ENCODE results near the gene NCKAP5L. TPM values are rescaled to one million over a fixed set of nuclear protein-coding genes. Genes with fewer than 3 reads are reported as not detected.

Gene NCKAP5L
- total RNA-seq, 2 donors from 2014 or later = 10.1 to 13.2 TPM

DNA sequence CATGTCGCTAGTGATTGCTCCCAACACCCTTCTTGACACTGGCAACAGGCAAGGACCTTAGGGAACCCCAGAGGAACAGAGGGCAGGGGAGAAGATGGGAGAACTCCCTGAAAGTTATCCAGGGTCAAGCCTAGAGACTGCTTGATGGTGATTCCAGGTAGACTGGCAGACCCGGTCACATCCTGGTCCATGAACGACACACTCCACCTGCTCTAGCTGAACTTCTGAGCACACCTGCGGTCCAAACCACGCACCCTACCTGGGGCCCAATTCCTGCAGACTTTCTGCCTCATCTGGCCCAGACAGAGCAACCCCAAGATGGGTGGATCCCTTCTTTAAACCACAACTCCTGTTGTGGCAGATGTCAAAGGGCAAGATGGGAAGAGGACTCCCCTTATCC, 34.2 kb downstream of the NCKAP5L start:
- ATAC-seq (no peak), DNase-seq (no peak)
- H3K4me3 ChIP-seq = no peak overlapping the region
- no peaks in the 10 kb centered on the region for H3K4me1 ChIP-seq
- H3K27me3 ChIP-seq = no peaks in the 10 kb centered on the region
- intact Hi-C loops (cut with DNase I) = no loop called here
- H3K9me3 ChIP-seq = no peaks in the 10 kb centered on the region
- H3K27ac ChIP-seq = no peak overlapping the region
- WGBS, 2 donors = 95 to 100% methylated on average over 4 of the region's 5 CpGs
- TF ChIP-seq, protein P1, sequence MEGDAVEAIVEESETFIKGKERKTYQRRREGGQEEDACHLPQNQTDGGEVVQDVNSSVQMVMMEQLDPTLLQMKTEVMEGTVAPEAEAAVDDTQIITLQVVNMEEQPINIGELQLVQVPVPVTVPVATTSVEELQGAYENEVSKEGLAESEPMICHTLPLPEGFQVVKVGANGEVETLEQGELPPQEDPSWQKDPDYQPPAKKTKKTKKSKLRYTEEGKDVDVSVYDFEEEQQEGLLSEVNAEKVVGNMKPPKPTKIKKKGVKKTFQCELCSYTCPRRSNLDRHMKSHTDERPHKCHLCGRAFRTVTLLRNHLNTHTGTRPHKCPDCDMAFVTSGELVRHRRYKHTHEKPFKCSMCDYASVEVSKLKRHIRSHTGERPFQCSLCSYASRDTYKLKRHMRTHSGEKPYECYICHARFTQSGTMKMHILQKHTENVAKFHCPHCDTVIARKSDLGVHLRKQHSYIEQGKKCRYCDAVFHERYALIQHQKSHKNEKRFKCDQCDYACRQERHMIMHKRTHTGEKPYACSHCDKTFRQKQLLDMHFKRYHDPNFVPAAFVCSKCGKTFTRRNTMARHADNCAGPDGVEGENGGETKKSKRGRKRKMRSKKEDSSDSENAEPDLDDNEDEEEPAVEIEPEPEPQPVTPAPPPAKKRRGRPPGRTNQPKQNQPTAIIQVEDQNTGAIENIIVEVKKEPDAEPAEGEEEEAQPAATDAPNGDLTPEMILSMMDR (IDR thresholded peaks at IDR 0.05) = no peak
- TF ChIP-seq POLR2A (IDR thresholded peaks at IDR 0.05) = no peak
- peaks cover 0 to 10% of the 10 kb centered on the region in 2 donors for H3K36me3 ChIP-seq (replicated peaks in 1 of 2; ENCODE audit: insufficient read depth in 1 of 2, low read depth in 2 of 2)

DNA sequence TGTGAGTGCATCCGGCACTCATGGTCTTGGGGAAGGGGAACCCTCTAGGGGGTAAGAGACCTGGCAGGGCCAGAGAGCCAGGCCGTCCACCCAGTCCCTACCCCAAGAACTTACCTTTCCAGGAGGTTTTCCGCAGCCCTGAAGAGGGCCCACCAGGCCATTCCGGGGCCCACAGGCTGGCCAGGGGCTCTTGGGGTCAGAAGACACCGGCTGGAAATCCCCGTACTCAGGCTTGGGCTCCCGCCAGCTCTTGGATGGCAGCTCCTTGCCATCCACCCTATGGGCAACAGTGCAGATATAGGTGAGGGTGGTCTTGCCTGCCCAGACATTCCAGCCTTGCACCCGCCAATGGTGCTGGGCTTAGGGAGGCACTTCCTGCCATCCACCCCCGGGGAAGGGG, 34.6 kb downstream of the NCKAP5L start:
- Histone ChIP-seq H3K4me1 (no peaks in the 10 kb centered on the region), H3K4me3 (no peak overlapping the region), H3K9me3 (no peaks in the 10 kb centered on the region), H3K27ac (no peak overlapping the region), H3K36me3 (replicated peaks in 1 of 2; ENCODE audit: insufficient read depth in 1 of 2, low read depth in 2 of 2) (peaks cover 0 to 10% of the 10 kb centered on the region in 2 donors), H3K27me3 (no peaks in the 10 kb centered on the region)
- no peak for ATAC-seq
- no peak for DNase-seq
- 89 to 100% methylated on average over 1 to 9 of the region's 9 CpGs for WGBS, 2 donors
- no peak for TF ChIP-seq POLR2A (IDR thresholded peaks at IDR 0.05)
- TF ChIP-seq, protein P1 (IDR thresholded peaks at IDR 0.05) = no peak
- intact Hi-C loops (cut with DNase I) = no loop called here

DNA sequence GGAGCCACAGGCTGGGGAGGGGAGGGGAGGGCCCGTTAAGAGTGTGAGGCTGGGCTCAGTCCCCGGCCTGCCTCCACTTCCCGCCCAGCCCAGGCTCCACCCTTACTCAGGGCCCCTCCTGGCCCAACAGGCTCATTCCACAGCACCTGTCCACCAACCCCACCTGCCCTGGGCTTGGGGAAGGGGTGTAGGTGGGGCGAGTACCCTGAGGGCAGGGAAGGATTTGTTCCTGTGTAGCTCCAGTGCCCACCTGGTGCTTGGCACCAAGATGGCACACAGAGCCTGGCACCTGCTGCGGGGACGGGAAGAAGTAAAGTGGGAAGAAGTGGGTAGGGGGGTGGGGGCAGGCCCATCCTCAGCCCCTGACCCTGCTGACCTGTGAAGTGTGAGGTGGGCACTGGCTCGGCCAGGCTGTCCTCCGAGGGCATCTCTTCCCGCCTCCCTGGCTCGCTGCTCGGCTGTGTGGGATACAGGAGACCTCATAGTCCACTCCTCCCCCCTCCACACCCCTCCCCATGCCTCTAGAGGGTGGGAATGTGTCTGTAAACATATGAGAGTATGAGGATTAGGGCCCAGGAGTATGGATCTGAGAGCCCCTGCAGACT, 35.1 kb downstream of the NCKAP5L start:
- Histone ChIP-seq H3K27me3 (no peaks in the 10 kb centered on the region), H3K36me3 (replicated peaks in 1 of 2; ENCODE audit: insufficient read depth in 1 of 2, low read depth in 2 of 2) (peaks cover 0 to 8% of the 10 kb centered on the region in 2 donors), H3K4me3 (no peak overlapping the region), H3K27ac (no peak overlapping the region), H3K4me1 (no peaks in the 10 kb centered on the region), H3K9me3 (no peaks in the 10 kb centered on the region)
- DNase-seq (no peak), ATAC-seq (no peak)
- 87 to 93% methylated on average over 5 to 11 of the region's 11 CpGs for WGBS, 2 donors
- intact Hi-C loops (cut with DNase I) = no loop called here
- no peak for TF ChIP-seq POLR2A (IDR thresholded peaks at IDR 0.05)
- TF ChIP-seq, protein P1 (IDR thresholded peaks at IDR 0.05) = no peak

DNA sequence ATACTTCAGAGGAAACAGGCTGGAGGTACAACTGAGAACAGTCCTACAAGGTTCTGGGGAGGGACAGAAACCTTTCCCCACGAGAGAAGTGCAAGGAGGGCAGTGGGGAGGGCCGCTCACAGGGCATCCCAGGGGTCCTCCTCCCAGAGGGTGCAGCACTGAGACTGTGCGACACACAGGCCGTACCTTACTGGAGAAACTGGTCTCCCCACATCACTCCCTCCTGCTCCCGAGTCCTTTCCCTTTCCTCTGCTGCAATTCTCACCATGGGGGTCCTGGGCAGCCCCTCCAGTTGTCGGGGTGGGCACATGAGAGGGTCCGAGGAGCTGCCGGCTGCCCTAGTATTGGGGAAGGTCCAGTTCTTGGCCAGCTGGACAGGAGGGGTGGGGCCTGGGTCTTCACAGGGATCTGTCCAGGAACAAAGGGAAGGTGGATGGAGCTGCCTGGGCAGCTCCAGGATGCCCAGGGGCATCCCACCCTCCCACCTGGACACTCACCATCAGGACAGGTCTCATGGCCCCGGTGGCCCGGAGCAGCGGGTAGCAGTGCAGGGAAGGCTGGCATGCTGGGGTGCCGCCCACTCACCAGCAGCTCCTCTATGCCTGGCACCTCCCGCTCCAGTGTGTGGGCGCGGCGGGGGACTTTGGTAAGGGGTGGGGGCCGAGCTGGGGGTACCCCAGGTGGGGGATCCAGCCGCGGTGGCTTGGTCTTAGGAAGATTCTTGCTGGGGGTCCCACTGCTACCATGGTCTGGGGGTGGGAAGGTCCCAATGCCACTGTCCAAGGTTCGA, 35.8 kb downstream of the NCKAP5L start:
- no peak for TF ChIP-seq POLR2A (IDR thresholded peaks at IDR 0.05)
- TF ChIP-seq, protein P1 (IDR thresholded peaks at IDR 0.05) = no peak
- no peak overlapping the region for H3K4me3 ChIP-seq
- DNase-seq (no peak), ATAC-seq (no peak)
- H3K9me3 ChIP-seq = no peaks in the 10 kb centered on the region
- no peaks in the 10 kb centered on the region for H3K4me1 ChIP-seq
- intact Hi-C loops (cut with DNase I) = no loop called here
- H3K36me3 ChIP-seq (replicated peaks in 1 of 2; ENCODE audit: insufficient read depth in 1 of 2, low read depth in 2 of 2) = peaks cover 0 to 3% of the 10 kb centered on the region in 2 donors
- H3K27ac ChIP-seq = no peak overlapping the region
- WGBS, 2 donors = 93% methylated on average over 11 to 18 of the region's 20 CpGs
- H3K27me3 ChIP-seq = no peaks in the 10 kb centered on the region

All from body of pancreas (tissue), 4 donors.